Activated CD4-positive, alpha-beta T cell treated with anti-CD3 and anti-CD28 coated beads, Interleukin-2, amount 10 ng/mL, durations not matched to agents 7 days and 5 days (primary cell): Measurements from ENCODE around the gene RPS6KA2. TPM values are rescaled to one million over a fixed set of nuclear protein-coding genes. Genes with fewer than 3 reads are reported as not detected.

ENCODE experiments used
- CTCF ChIA-PET: fragments of 350-600 bp; sonication (Branson Sonifier 250); formaldehyde crosslinking; loops from one replicate; lab custom pipeline; 2021; ENCODE audit warnings: antibody characterized with exemption; lab: Charles Lee
- POLR2A ChIA-PET: fragments of 350-600 bp; sonication (Branson Sonifier 250); formaldehyde crosslinking; loops from one replicate; lab custom pipeline; 2021; ENCODE audit warnings: antibody characterized with exemption; lab: Charles Lee
- DNase-seq: peaks from one replicate; pipeline ENCODE4 v3.0.0-alpha.2; 2020
- H3K27ac Mint-ChIP-seq: one replicate; pipeline ENCODE4 v1.8.0; 2021; ENCODE audit warnings: mild to moderate bottlenecking, moderate library complexity, mixed read lengths
- H3K27me3 Mint-ChIP-seq: one replicate; pipeline ENCODE4 v1.8.0; 2021; ENCODE audit warnings: mixed read lengths
- H3K36me3 Mint-ChIP-seq: one replicate; pipeline ENCODE4 v1.8.0; 2021; ENCODE audit warnings: low read depth, mixed read lengths
- H3K4me1 Mint-ChIP-seq: one replicate; pipeline ENCODE4 v1.8.0; 2021; ENCODE audit warnings: mixed read lengths
- H3K4me3 Mint-ChIP-seq: one replicate; pipeline ENCODE4 v1.8.0; 2021; ENCODE audit warnings: mild to moderate bottlenecking, moderate library complexity, mixed read lengths
- H3K9me3 Mint-ChIP-seq: one replicate; pipeline ENCODE4 v1.8.0; 2021; ENCODE audit warnings: mixed read lengths
- total RNA-seq, 2 experiments: library from RNA; stranded (reverse); gene quantifications; one replicate each; pipeline ENCODE4 v1.2.3, GENCODE V29; 2021

Gene RPS6KA2
- total RNA-seq, 2 experiments from 2014 or later = 3.6 to 4.0 TPM

DNA sequence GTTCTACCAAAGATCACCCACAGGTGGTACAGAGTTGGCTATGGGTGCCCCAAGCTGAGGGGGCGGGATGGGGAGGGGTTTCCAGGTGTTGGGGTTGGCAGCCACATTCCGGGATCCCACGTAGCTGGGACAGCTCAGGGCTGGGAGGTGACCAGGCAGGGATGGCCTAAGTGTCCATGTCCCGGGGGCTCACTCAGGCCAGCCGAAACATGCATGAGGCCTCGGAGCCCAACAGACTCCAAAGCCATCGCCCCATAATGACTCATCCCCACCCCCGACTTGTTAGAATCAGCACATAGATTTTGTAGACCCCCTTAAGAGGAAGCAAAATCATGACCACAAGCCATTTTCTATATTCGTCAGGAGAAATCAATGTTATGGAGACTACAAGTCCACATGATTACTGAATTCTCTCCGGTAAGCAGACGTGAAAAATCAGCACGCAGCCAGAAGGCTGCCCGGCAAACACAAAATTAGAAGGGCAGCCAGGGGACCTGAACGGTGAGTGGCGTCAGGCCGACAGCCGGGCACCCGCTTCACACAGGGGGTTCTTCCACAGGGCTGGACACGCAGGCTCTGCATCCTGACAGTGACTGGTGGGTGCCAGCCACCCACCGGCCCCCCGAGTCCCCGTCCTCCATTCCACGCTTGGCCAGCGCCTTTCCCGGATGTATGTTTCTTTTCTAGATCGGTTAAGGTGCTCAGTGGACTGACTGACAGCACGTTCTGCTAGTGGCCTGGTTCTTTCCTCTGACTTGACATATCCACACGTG is 121.7 kb downstream of the RPS6KA2 start:
- Mint-ChIP-seq H3K27ac (no peak overlapping the region), H3K4me3 (no peak overlapping the region), H3K27me3 (no peaks in the 10 kb centered on the region), H3K4me1 (no peaks in the 10 kb centered on the region), H3K36me3 (no peaks in the 10 kb centered on the region), H3K9me3 (no peaks in the 10 kb centered on the region)
- ChIA-PET CTCF (no interaction called here), POLR2A (no interaction called here)
- DNase-seq = no peak

DNA sequence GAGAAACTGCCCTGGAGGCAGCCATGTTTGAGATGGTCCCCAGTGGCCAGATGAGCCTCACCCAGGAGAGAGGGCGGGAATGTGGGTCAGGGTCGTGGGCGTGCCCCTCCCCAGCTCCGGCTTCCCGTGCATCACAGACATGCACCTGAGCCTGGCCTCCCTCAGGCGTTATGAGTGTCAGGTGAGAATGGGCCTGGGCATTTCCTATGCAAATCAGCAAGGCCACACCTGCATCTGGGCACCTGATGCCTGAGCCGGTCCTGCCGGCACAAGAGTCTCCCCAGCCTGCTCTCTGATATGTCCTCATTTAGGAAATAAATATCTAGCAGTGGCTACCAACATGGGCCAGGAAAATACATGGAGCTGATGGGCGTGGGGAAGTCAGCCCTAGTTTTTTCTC is 123.0 kb downstream of the RPS6KA2 start:
- POLR2A ChIA-PET = no interaction called here
- Mint-ChIP-seq H3K27me3 (no peaks in the 10 kb centered on the region), H3K9me3 (no peaks in the 10 kb centered on the region), H3K27ac (peak overlapping the region; percentile 42), H3K4me1 (no peaks in the 10 kb centered on the region), H3K36me3 (no peaks in the 10 kb centered on the region), H3K4me3 (no peak overlapping the region)
- CTCF ChIA-PET = no interaction called here
- no peak for DNase-seq

DNA sequence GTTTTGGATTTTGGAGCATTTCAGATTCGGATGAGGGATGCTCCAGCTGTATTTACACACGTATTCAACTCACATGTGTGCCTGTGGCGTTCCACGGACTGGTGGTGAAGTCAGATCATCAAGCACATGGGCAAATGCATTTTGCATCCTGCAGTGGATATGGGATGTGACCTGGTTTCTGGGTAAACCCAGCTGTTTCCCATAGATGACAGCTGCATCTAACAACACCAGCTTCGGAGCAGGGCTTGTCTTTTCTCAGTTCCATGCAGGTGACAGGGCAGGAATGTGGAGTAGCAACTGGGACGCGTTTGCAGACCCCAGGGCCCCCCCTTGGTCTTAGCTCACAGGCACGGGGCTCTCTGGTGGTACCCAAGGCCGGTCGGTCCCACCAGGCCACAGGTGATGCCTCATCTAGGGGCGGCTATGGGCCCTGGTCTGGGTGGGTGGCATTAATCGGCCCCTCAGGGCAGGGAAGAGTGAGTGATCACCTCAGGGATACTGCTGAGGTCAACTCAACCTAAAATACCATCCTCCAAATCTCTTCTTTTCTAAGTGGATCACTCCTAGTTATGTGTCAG is 123.8 kb downstream of the RPS6KA2 start:
- H3K36me3 Mint-ChIP-seq = no peaks in the 10 kb centered on the region
- POLR2A ChIA-PET = no interaction called here
- no peak for DNase-seq
- H3K9me3 Mint-ChIP-seq = no peaks in the 10 kb centered on the region
- H3K27me3 Mint-ChIP-seq = no peaks in the 10 kb centered on the region
- no peaks in the 10 kb centered on the region for H3K4me1 Mint-ChIP-seq
- H3K4me3 Mint-ChIP-seq = no peak overlapping the region
- CTCF ChIA-PET = no interaction called here
- no peak overlapping the region for H3K27ac Mint-ChIP-seq

DNA sequence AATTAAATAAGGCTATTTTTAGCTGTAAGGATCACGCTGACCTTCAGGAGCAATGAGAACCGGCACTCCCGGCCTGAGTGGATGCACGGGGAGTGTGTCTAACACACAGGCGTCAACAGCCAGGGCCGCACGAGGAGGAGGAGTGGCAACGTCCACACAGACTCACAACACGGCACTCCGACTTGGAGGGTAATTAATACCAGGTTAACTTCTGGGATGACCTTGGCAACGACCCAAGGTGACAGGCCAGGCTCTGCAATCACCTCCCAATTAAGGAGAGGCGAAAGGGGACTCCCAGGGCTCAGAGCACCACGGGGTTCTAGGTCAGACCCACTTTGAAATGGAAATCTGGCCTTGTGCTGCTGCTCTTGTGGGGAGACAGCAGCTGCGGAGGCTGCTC is 124.6 kb downstream of the RPS6KA2 start:
- Mint-ChIP-seq H3K36me3 (no peaks in the 10 kb centered on the region), H3K27me3 (no peaks in the 10 kb centered on the region), H3K9me3 (no peaks in the 10 kb centered on the region), H3K4me1 (no peaks in the 10 kb centered on the region), H3K4me3 (no peak overlapping the region), H3K27ac (no peak overlapping the region)
- no peak for DNase-seq
- ChIA-PET POLR2A (no interaction called here), CTCF (no interaction called here)

DNA sequence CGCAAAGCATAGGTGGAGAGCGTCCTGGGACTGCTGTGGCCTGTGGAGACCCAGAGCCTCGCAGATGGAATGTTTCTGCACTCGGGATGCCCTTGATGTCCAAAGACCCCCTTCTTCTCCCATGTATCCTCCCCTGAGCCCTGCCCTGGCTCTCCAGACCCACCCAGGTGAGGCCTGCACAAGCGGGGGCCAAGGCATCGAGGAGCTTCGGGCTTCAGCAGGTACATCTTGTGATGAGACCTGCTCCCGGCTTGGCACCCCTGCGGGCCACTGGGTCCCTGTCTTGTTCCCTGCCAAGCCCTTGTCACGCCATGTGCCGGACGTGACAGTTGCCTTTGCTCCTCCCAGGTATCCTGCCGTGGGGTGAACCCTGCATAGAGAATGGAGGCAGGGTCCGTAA is 125.8 kb downstream of the RPS6KA2 start:
- H3K27ac Mint-ChIP-seq = no peak overlapping the region
- POLR2A ChIA-PET = no interaction called here
- no peak overlapping the region for H3K4me3 Mint-ChIP-seq
- DNase-seq = no peak
- H3K4me1 Mint-ChIP-seq = no peaks in the 10 kb centered on the region
- CTCF ChIA-PET = no interaction called here
- no peaks in the 10 kb centered on the region for H3K9me3 Mint-ChIP-seq
- H3K27me3 Mint-ChIP-seq = no peaks in the 10 kb centered on the region
- H3K36me3 Mint-ChIP-seq = no peaks in the 10 kb centered on the region

DNA sequence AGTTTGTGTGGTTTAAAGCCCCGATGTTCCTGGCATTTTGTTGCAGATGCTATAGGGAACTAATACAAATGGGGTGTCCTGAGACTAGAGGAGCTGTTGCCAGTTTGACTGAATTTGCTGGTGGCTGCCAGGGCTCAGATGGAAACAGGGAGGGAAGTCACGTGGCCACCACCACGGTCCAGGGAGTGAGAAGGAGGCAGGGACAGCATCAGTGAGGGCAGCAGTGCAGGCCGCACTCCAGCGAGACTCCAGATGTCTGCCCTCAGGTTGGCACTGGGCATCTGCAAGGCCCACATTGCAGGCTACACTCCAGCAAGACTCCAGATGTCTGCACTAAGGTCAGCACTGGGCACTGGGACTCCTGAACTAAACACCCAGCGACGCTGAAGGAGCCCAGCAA is 126.8 kb downstream of the RPS6KA2 start:
- H3K9me3 Mint-ChIP-seq = no peaks in the 10 kb centered on the region
- ChIA-PET POLR2A (no interaction called here), CTCF (no interaction called here)
- H3K36me3 Mint-ChIP-seq = no peaks in the 10 kb centered on the region
- no peaks in the 10 kb centered on the region for H3K27me3 Mint-ChIP-seq
- H3K4me1 Mint-ChIP-seq = no peaks in the 10 kb centered on the region
- DNase-seq = no peak
- H3K27ac Mint-ChIP-seq = no peak overlapping the region
- H3K4me3 Mint-ChIP-seq = no peak overlapping the region

DNA sequence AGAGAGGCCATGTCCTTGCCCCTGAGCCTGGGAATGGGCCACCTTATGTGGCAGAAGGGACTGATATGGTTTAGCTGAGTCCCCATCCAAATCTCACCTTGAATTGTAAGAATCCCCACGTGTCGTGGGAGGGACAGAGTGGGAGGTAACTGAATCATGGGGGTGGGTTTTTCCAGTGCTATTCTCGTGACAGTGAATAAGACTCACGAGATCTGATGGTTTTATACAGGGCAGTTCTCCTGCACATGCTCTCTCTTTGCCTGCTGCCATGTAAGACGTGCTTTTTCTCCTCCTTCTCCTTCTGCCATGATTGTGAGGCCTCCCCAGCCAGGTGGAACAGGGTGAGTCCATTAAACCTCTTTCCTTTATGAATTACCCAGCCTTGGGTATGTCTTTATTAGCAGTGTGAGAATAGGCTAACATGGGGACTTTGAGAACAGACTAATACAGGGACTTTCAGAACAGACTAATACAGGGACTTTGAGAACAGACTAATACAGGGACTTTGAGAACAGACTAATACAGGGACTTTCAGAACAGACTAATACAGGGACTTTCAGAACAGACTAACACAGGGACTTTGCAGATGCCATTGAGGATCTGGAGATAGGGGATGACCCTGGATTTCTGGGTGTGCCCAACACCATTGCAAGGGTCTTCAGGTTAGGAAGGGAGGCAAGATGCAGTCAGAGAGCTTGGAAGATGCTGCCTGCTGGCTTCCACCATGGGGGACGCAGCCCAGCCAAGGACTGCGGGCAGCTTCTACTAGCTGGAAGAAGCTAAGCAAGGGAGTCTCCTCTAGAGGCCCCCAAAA is 127.5 kb downstream of the RPS6KA2 start:
- no peak overlapping the region for H3K4me3 Mint-ChIP-seq
- no peak for DNase-seq
- ChIA-PET CTCF (no interaction called here), POLR2A (no interaction called here)
- H3K4me1 Mint-ChIP-seq = no peaks in the 10 kb centered on the region
- H3K27ac Mint-ChIP-seq = no peak overlapping the region
- H3K36me3 Mint-ChIP-seq = no peaks in the 10 kb centered on the region
- no peaks in the 10 kb centered on the region for H3K9me3 Mint-ChIP-seq
- no peaks in the 10 kb centered on the region for H3K27me3 Mint-ChIP-seq

DNA sequence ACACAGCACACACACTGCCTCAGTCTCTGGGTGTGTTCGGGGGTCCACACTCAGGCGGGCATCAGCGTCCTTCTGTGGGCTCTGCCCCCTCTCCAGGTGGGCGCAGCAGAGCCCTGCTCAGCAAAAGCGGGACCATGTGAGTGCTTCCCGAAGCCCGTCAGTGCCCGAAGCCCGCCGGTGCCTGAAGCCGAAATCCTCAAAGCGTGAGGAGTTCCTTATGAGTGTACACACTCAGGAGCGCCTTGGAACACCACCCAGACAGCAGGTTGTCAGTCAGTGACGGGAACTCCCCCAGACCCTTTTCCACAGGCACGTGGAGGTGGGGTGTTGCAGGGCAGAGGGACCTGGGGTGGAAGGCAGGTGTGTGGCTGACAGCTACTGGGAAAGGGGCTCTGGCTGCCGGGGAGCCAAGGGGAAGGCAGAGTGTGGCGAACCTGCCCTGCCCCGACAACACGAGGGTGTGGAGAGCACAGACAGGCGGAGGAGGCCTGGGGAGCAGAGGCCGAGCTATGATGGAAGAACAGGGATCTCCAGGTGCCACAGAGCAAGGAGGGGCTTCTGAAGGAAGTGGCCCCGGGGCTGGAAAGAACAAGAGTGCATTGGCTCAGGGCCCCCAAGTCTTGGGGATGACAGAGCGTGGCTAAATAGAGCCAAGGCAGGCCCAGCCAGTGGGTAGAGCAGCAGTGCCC is 128.2 kb downstream of the RPS6KA2 start:
- Mint-ChIP-seq H3K36me3 (no peaks in the 10 kb centered on the region), H3K27ac (no peak overlapping the region), H3K27me3 (no peaks in the 10 kb centered on the region), H3K4me3 (no peak overlapping the region), H3K9me3 (no peaks in the 10 kb centered on the region), H3K4me1 (no peaks in the 10 kb centered on the region)
- ChIA-PET POLR2A (no interaction called here), CTCF (no interaction called here)
- no peak for DNase-seq

DNA sequence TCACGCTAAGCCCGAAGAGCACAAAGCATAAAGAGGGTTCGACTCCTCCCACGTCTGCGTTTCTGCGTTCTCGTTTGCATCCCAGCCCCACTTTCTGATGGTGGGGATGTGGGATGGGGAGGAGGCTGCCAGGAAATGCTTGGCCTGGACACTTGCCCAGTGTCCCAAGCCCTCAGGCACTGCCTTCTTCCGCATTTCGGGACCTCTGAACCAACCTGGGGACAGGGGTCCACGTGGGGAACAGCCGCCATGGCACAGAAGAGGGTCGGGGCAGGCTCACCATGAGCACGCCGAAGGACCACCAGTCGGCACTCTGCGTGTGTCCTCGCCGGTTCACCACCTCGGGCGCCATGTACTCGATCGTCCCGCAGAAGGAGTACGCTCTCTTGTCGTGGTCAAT is 128.8 kb downstream of the RPS6KA2 start:
- Mint-ChIP-seq H3K36me3 (no peaks in the 10 kb centered on the region), H3K9me3 (no peaks in the 10 kb centered on the region), H3K4me1 (no peaks in the 10 kb centered on the region), H3K27me3 (no peaks in the 10 kb centered on the region), H3K27ac (no peak overlapping the region), H3K4me3 (no peak overlapping the region)
- DNase-seq = no peak
- CTCF ChIA-PET = no interaction called here
- POLR2A ChIA-PET = no interaction called here

DNA sequence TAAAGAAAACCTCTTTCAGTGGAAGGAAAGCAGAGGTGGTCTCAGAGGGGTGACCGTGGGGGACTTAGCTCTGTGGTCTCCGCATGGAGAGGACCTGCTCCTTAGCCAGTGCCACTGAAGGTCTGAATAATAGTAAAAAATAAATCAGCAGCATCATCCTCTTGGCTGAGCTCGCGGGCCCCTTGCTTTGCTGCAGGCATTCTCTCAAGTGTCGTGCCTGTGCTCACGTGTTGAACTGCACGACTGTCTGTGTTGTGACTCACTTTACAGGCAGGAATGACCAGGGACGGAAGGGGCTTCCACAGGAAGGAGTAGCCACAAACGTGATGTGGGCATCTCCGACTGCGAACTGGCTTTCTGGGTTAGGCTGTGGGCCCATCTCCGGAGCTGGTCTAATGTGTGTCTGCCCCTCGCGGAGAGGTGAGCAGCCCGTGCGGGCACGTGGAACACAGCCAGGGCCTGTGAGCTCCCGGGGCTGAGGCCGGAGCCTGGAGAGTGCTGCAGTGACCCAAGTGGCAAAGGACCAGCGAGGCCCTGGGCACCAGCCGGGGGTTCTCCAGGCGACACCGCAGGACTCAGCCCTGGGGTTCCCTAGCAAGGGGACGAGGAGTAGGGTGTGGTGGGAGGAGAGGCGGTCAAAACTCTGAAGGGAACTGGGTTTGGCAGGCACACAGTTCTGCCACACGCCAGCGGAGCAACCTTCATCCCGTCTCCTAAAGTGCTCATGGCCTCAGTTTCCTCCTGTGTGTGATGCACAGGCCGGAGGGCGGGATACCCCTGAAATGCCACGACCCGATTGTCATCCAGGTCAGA is 129.8 kb downstream of the RPS6KA2 start:
- CTCF ChIA-PET = no interaction called here
- Mint-ChIP-seq H3K27ac (no peak overlapping the region), H3K4me1 (no peaks in the 10 kb centered on the region), H3K9me3 (no peaks in the 10 kb centered on the region), H3K36me3 (no peaks in the 10 kb centered on the region), H3K27me3 (no peaks in the 10 kb centered on the region), H3K4me3 (no peak overlapping the region)
- DNase-seq = no peak
- POLR2A ChIA-PET = no interaction called here

DNA sequence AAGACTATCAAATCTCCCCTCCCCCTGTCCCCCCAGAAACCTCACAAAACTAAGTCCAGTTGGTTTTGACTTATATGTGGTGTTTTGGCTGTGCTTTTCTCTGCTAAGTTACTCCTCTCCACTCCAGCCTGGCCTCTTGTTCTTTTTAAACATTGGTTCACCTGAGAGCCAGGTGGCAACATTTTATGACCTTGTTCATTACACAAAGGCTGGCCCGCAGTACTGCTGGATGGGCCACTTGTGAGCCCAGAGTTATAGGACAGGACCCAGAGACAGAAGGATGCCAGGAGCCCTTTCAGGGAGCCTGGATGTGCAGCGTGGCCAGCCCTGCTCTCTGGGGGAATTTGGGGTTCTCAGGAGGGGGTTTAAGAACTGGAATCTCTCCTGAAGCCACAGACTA is 130.6 kb downstream of the RPS6KA2 start:
- CTCF ChIA-PET = no interaction called here
- DNase-seq = no peak
- Mint-ChIP-seq H3K27me3 (no peaks in the 10 kb centered on the region), H3K4me3 (no peak overlapping the region), H3K36me3 (no peaks in the 10 kb centered on the region), H3K9me3 (no peaks in the 10 kb centered on the region), H3K27ac (no peak overlapping the region), H3K4me1 (no peaks in the 10 kb centered on the region)
- POLR2A ChIA-PET = no interaction called here

DNA sequence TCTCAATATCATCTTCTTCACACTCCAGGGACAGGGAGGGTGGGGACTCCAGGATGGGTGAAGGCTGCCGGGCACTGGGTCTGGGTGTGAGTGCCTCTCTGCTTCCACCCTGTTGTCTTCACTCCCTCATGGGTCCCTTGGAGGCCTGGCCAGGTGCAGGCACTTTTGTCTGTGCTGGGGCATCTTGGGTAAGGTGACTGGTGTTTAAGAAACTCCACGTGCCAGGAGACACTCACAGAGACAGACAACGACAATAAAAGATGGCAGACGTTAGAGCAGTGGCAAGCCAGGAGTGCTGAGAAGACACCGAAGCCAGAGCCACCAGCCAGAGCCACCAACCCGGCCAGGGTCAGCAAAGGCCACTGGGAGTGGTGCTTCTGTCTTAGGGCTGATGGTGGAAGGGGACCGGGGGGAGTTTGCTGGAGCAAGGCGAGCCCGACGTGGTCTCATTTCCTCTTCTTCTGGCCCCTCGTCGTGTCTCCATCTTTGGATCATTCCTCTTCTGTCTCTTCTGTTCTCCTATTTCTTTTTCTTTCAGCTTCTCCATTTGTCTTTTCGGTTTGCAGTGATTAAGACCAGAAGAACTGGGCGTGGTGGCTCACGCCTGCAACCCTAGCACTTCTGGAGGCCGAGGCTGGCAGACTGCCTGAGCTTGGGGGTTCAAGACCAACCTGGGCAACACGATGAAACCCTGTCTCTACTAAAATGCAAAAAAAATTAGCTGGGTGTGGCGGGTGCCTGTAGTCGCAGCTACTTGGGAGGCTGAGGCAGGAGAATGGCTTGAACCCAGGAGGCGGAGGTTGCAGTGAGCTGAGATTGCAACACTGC is 131.3 kb downstream of the RPS6KA2 start:
- Mint-ChIP-seq H3K4me1 (no peaks in the 10 kb centered on the region), H3K36me3 (no peaks in the 10 kb centered on the region), H3K27ac (no peak overlapping the region), H3K27me3 (no peaks in the 10 kb centered on the region), H3K9me3 (no peaks in the 10 kb centered on the region), H3K4me3 (no peak overlapping the region)
- DNase-seq = no peak
- ChIA-PET CTCF (no interaction called here), POLR2A (no interaction called here)
